ENCODE results near the gene PPIL1. TPM values are rescaled to one million over a fixed set of nuclear protein-coding genes. Genes with fewer than 3 reads are reported as not detected.
A peak's percentile ranks its signal among the peaks of the same experiment; 100 is the strongest.

PPIL1 gene
- total and polyA plus RNA-seq, 2 of the 13 experiments (the other 11 are each of a cell fraction or from before 2014, with no cell fraction given) = 74.2 to 144 TPM

- TF ChIP-seq MYPOP (CRISPR knock-in tag; IDR thresholded peaks at IDR 0.05) = no peak
- TF ChIP-seq PATZ1 (CRISPR knock-in tag; IDR thresholded peaks at IDR 0.05) = 0 out of 2 replicates have a peak, but pooled peaks have one; percentile 10
- TF ChIP-seq HMGXB3 (CRISPR knock-in tag; IDR thresholded peaks at IDR 0.05; ENCODE audit: borderline replicate concordance) = no peak
- peak; percentile 46 for TF ChIP-seq CTCF (CRISPR knock-in tag; IDR thresholded peaks at IDR 0.05)
- no peak for TF ChIP-seq ZNF251 (CRISPR knock-in tag; IDR thresholded peaks at IDR 0.05)
- TF ChIP-seq ZNF773 (CRISPR knock-in tag; IDR thresholded peaks at IDR 0.05; ENCODE audit: borderline replicate concordance) = no peak
- TF ChIP-seq KMT2A (CRISPR knock-in tag; IDR thresholded peaks at IDR 0.05) = no peak
- no peak for TF ChIP-seq ZNF484 (CRISPR knock-in tag; IDR thresholded peaks at IDR 0.05; ENCODE audit: borderline replicate concordance, low read depth)
- TF ChIP-seq ATRX (CRISPR knock-in tag; IDR thresholded peaks at IDR 0.05; ENCODE audit: borderline replicate concordance) = no peak
- no peak for TF ChIP-seq ZNF264 (CRISPR knock-in tag; IDR thresholded peaks at IDR 0.05)
- no peak for TF ChIP-seq ZMYM2 (CRISPR knock-in tag; IDR thresholded peaks at IDR 0.05)
- no peak for TF ChIP-seq ZBTB8A (CRISPR knock-in tag; IDR thresholded peaks at IDR 0.05; ENCODE audit: borderline replicate concordance, low read depth)
- no peak for TF ChIP-seq ZFY (CRISPR knock-in tag; IDR thresholded peaks at IDR 0.05)
- no peak for TF ChIP-seq ZNF414 (CRISPR knock-in tag; IDR thresholded peaks at IDR 0.05)
- no peak for TF ChIP-seq ZNF766 (CRISPR knock-in tag; IDR thresholded peaks at IDR 0.05; ENCODE audit: borderline replicate concordance)
- no peak for TF ChIP-seq E2F2 (CRISPR knock-in tag; IDR thresholded peaks at IDR 0.05; ENCODE audit: borderline replicate concordance)
These were observed 22.0 kb downstream of the PPIL1 start (continued) for GRCh38 chr6:36852481-36853147.

All from HepG2 (cell line).